Upper lobe of left lung (tissue), 6 donors: ENCODE measurements around the gene PUM2. TPM values are rescaled to one million over a fixed set of nuclear protein-coding genes. Genes with fewer than 3 reads are reported as not detected.

ENCODE experiments used
- ATAC-seq, 2 donors: fragments of 200-7000 bp; cut with Tn5 transposase; one replicate each; pipeline ENCODE4 v1.9.1; 2022; ENCODE audit warnings: mild to moderate bottlenecking in 2 of 2, moderate library complexity in 2 of 2; ENCODE audit not compliant: low FRiP score in 2 of 2
- DNase-seq, 2 donors: peaks; one replicate each; pipeline ENCODE4 v3.0.0-alpha.2; 2019 to 2020
- H3K27ac ChIP-seq, 4 donors: fragments of 200-600 bp; sonication (generic); one replicate each; pipeline ENCODE4 v1.5.1; 2016 to 2019
- H3K27me3 ChIP-seq, 4 donors: fragments of 200-600 bp; sonication (generic); one replicate each; pipeline ENCODE4 v1.5.1; 2017 to 2019
- H3K36me3 ChIP-seq, 4 donors: fragments of 200-600 bp; sonication (generic); one replicate each; pipeline ENCODE4 v1.5.1; 2016 to 2019
- H3K4me1 ChIP-seq, 4 donors: fragments of 200-600 bp; sonication (generic); one replicate each; pipeline ENCODE4 v1.5.1; 2018 to 2019
- H3K4me3 ChIP-seq, 4 donors: fragments of 200-600 bp; sonication (generic); one replicate each; pipeline ENCODE4 v1.5.1; 2017 to 2019; ENCODE audit warnings: mild to moderate bottlenecking in 2 of 4, moderate library complexity in 1 of 4
- H3K9me3 ChIP-seq, 4 donors: fragments of 200-600 bp; sonication (generic); one replicate each; pipeline ENCODE4 v1.5.1; 2018 to 2019
- EP300 ChIP-seq, 4 donors: sonication (generic); formaldehyde crosslinking; IDR thresholded peaks; one replicate each; pipeline ENCODE4 v1.5.1; 2017; ENCODE audit warnings: antibody characterized with exemption in 4 of 4, control low read depth in 2 of 4
- POLR2A ChIP-seq, 4 donors: fragments of 450-650 bp; IDR thresholded peaks; one replicate each; pipeline ENCODE4 v1.5.1; 2016 to 2017; ENCODE audit warnings: antibody characterized with exemption in 4 of 4, mild to moderate bottlenecking in 2 of 4
- POLR2AphosphoS5 ChIP-seq, 2 donors: sonication (generic); formaldehyde crosslinking; IDR thresholded peaks; one replicate each; pipeline ENCODE4 v1.5.1; 2017; ENCODE audit warnings: antibody characterized with exemption in 2 of 2
- WGBS, 2 donors: methylation state at CpG; one replicate each; pipeline ENCODE4 v1.1.5; 2017 to 2018; 5-methylcytosine and 5-hydroxymethylcytosine counted together
- total RNA-seq, 6 donors: library from RNA; depleted of rRNA in 4 of 6; stranded (reverse); fragments of >200 nt in 4 of 6; gene quantifications; one replicate each; pipeline versions ENCODE4 v1.1.0 to v1.2.1, GENCODE V29; 2016 to 2021
- TF ChIP-seq, protein P1 (sequence below), 6 experiments: fragments of 450-650 bp in 4 of 6; fragments of 200-600 bp in 2 of 6; sonication (generic) in 2 of 6; IDR thresholded peaks; one replicate each; pipeline ENCODE4 v1.5.1; 2016 to 2019; ENCODE audit warnings: antibody characterized with exemption in 6 of 6
- donor health status: DM: no; HTN: no; CAD: no; lungs with moderate emphysema.
- donor health status: DM: no; HTN: yes; CAD: no; lungs with severe emphysema.

PUM2 gene
- total RNA-seq, 6 donors from 2014 or later = 33.1 to 114 (median 86.6) TPM

DNA sequence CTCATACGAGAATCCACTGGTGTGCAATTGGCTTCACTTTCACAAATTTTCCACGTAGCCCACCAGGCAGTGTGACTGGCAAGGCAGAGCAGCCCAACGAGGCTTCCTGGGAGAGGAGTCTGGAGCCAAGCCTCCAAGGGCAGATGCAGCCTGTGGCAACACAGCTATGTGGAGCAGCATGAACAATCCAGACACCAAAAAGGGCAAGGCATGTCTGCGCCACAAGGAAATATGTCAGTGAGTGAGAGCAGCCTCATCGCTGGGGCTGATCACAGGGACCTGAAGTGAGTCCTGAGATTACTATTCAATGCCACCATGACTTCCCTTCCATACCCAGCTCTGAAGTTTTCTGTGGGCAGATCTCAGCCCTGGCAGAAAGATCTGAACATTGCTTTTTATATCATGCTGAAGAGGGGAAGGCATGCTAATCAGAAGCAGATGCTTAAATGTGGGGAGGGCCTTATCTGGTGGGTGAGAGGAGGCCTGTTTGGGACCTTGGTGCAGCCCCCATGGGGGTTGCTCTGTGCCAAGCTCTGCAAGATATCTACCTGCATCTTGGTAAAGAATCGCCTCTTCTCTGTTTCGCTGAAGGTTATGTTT, 40.0 kb upstream of the PUM2 start:
- Histone ChIP-seq H3K27me3 (no peaks in the 10 kb centered on the region), H3K27ac (no peak overlapping the region), H3K9me3 (no peaks in the 10 kb centered on the region), H3K36me3 (no peaks in the 10 kb centered on the region), H3K4me1 (no peaks in the 10 kb centered on the region), H3K4me3 (no peak overlapping the region)
- DNase-seq (no peak), ATAC-seq (no peak)
- TF ChIP-seq, protein P1, sequence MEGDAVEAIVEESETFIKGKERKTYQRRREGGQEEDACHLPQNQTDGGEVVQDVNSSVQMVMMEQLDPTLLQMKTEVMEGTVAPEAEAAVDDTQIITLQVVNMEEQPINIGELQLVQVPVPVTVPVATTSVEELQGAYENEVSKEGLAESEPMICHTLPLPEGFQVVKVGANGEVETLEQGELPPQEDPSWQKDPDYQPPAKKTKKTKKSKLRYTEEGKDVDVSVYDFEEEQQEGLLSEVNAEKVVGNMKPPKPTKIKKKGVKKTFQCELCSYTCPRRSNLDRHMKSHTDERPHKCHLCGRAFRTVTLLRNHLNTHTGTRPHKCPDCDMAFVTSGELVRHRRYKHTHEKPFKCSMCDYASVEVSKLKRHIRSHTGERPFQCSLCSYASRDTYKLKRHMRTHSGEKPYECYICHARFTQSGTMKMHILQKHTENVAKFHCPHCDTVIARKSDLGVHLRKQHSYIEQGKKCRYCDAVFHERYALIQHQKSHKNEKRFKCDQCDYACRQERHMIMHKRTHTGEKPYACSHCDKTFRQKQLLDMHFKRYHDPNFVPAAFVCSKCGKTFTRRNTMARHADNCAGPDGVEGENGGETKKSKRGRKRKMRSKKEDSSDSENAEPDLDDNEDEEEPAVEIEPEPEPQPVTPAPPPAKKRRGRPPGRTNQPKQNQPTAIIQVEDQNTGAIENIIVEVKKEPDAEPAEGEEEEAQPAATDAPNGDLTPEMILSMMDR (IDR thresholded peaks at IDR 0.05) = no peak
- TF ChIP-seq EP300 (IDR thresholded peaks at IDR 0.05) (no peak), POLR2A (IDR thresholded peaks at IDR 0.05) (no peak), POLR2AphosphoS5 (IDR thresholded peaks at IDR 0.05) (no peak)
- WGBS, 2 donors = 87 to 89% methylated on average over 6 to 7 of the region's 7 CpGs

DNA sequence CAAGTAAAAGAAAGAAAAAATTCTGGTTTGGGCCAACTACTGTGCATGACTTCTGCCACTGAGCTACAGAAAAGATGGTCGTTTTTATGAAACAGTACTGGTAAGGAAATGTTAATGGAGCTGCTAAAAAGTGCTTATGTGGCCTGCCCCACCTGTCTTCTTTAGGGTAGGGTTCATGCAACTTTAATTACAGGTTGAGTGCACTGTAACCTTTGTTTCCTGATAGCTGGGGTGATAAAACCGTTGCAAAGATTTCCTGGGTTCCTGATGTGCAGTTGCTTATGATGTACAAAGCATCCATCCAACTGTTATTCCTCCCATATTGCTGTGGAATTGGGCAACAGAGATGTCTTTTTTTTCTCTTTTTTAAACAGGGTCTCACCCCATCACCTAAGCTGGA, 34.3 kb upstream of the PUM2 start:
- Histone ChIP-seq H3K27me3 (no peaks in the 10 kb centered on the region), H3K36me3 (no peaks in the 10 kb centered on the region), H3K4me3 (no peak overlapping the region), H3K4me1 (peaks cover 0 to 5% (median 0%) of the 10 kb centered on the region in 4 donors), H3K27ac (no peak overlapping the region), H3K9me3 (no peaks in the 10 kb centered on the region)
- TF ChIP-seq POLR2A (IDR thresholded peaks at IDR 0.05) (no peak), EP300 (IDR thresholded peaks at IDR 0.05) (no peak), POLR2AphosphoS5 (IDR thresholded peaks at IDR 0.05) (no peak)
- TF ChIP-seq, protein P1 (IDR thresholded peaks at IDR 0.05) = no peak
- WGBS, 2 donors = 56 to 57% methylated on average over 2 of the region's 2 CpGs
- ATAC-seq (no peak), DNase-seq (no peak)

DNA sequence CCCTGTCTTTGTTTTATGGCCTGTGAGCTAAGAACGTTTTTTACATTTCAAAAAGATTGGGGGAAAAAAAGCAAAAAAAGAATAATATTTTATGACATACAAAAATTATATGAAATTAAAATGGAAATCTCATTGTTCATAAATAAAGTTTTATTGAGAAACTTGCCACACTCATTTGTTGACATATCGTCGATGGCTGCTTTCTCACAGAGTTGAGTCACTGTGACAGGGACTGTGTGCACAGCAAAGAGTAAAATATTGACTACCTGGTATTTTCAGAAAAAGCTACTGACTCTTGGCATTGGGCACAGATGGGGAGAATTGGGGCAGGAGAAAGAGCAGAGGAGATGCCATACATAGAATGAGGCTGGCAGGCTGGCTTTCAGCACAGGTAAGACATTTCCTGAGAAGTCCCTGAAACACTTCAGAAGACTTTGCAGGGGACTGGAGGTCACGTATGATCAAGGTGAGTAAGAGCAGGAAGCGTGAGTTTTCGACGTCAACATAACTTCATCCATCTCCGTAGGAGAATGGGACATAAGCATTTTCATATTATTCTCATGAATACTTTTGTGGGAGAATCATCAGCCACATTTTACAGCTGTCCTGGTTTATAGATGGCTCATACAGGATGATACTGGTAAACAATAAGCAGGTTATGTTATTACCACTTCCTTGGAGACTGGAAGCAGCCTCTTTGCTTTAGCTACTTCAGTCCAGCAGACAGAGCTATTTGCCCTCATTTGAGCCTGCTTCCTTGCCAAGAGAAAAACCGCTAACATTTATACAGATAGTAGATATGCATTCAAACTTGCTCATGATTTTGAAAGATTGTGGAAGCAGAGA, 32.5 kb upstream of the PUM2 start:
- Histone ChIP-seq H3K27me3 (no peaks in the 10 kb centered on the region), H3K27ac (no peak overlapping the region), H3K9me3 (no peaks in the 10 kb centered on the region), H3K4me3 (no peak overlapping the region), H3K36me3 (no peaks in the 10 kb centered on the region), H3K4me1 (peaks cover 0 to 5% (median 0%) of the 10 kb centered on the region in 4 donors)
- TF ChIP-seq, protein P1 (IDR thresholded peaks at IDR 0.05) = no peak
- TF ChIP-seq POLR2A (IDR thresholded peaks at IDR 0.05) (no peak), EP300 (IDR thresholded peaks at IDR 0.05) (no peak), POLR2AphosphoS5 (IDR thresholded peaks at IDR 0.05) (no peak)
- no peak for ATAC-seq
- WGBS, 2 donors = 88 to 90% methylated on average over 9 of the region's 9 CpGs
- no peak for DNase-seq

DNA sequence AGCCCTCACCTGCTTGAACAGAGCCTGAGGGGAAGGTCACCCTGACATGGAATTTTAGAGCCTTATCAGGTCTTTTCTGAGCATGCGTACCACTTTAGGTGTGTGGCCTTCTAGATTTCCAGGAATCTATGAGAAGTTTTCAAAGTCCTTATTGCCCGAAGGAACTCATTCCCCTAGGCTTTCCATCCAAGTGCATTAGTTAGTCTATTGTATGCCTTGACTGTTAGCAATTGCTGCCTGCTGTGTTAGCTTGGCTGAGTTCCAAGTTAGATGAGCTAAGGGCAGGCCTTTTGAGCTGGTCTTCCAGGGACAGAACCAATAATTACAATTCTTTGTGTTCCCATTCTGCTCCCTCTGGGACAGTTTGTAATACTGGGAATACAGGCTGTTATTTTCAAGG, 30.8 kb upstream of the PUM2 start:
- TF ChIP-seq POLR2A (IDR thresholded peaks at IDR 0.05) (no peak), EP300 (IDR thresholded peaks at IDR 0.05) (no peak), POLR2AphosphoS5 (IDR thresholded peaks at IDR 0.05) (no peak)
- TF ChIP-seq, protein P1 (IDR thresholded peaks at IDR 0.05) = no peak
- H3K9me3 ChIP-seq = no peaks in the 10 kb centered on the region
- DNase-seq (no peak), ATAC-seq (no peak)
- no peak overlapping the region for H3K4me3 ChIP-seq
- peaks cover 0 to 5% (median 0%) of the 10 kb centered on the region in 4 donors for H3K4me1 ChIP-seq
- H3K27me3 ChIP-seq = no peaks in the 10 kb centered on the region
- 78 to 80% methylated on average over 2 of the region's 2 CpGs for WGBS, 2 donors
- H3K36me3 ChIP-seq = no peaks in the 10 kb centered on the region
- no peak overlapping the region for H3K27ac ChIP-seq
